ENCODE results near the gene VAT1.
"Not testable (repeated sequence)": the region's sequence is repeated elsewhere in the genome, so short reads cannot be mapped to it uniquely, and the experiment has no call there.

Gene VAT1

GRCh38 chr17:43003542-43004172 lies 18.5 kb downstream of the VAT1 start:
- DNase-seq: no peak

GRCh38 chr17:43000894-43001293 lies 21.3 kb downstream of the VAT1 start:
- not testable (repeated sequence) for DNase-seq

- DNase-seq: no peak
Measured at GRCh38 chr17:42999003-42999525, 23.1 kb downstream of the VAT1 start.

DNA sequence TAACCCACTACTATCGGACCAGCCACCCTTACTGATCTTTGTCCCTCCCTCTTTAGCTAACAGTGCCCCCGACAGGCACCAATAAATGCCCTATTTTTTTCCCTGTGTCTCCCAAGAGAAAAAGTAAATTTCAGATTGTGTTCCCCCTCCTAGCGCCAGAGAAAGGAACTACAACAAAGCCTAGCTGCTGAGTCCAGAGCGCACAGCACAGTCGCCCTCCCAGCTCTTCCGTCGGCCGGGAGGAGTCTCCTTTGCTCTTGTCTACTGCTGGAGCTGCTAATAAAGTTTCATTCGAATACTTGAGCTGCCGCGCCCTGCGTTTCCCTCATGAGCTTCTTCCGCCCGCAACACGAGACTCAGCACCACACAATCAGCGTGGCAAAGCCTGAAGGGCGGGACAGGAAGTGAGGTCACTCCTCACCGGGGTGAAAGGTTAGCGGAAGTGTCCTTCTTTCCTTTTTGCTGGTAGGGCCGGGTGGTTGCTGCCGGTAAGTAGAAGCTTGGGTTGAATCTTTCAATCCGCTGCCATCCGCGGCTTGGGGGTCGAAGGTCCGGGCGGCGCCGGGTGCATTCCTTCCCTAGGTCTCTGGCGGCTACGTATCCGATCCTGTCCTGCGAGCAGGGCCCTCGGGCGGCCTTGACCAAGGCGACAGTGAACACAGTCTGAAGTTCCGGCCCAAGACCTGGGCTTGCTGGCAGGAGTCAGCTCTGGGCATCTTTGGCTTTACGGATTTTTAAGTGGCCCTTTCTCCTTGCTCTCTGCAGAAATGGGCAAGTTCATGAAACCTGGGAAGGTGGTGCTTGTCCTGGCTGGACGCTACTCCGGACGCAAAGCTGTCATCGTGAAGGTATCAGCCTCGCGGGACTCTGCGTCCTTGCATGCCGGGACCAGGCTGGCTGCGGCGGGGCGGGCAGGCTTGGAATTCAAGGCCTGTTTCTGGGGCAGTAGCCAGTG lies 23.9 kb downstream of the VAT1 start, which contains the start of gene RPL27:
RPL27 (plus strand) TSS at position 436 of the 955 bp plus-strand sequence; CDS start at position 768, 332 bp downstream.
- peak; percentile 98 for DNase-seq

DNA sequence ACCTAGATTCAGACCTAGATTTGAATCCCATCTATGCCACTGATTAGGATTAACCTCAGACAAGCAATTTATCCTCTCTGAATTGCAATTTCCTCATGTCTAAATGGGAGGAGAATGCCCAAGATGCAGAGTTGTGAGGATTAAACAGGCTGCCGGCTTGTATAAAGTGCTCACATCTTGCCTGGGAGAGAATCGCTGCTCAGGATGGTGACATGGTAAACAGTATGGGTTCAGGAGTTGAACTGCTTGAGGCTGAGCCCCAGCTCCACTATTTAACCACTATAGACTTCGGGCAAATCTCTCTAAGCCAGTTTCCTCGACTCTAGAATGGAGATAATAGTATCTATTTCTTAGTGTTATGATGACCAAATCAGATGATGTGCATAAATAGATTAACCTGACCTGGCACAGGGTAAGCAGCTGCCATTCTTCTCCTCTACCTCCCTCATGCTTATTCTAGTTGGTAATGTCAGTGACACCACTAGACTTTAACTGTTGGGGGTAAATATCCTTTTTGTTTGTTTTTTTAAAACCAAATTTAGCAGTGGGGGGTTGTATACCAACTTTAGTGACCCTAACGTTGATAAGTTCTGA lies 24.7 kb downstream of the VAT1 start:
- no peak for DNase-seq

GRCh38 chr17:42993913-42994312 lies 28.3 kb downstream of the VAT1 start:
- not testable (repeated sequence) for DNase-seq

DNA sequence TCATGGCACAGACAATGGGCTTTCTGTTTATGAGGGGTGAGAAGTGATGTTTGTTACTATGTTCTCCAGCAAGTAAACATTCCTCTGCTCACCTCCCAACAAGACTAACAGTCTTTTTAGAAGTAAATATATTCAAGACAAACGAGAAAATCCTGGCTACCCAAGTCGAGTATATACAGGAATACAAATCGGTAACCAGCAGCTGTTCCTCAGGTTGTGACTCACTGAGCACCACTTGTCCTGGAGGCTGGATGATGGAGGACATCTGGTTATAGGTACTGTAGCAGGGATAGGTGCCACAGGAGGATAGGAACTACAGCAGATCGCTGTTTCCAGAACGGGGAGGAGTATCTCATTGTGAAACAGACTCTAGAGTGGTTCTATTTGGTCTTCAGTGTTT lies 29.3 kb downstream of the VAT1 start:
- DNase-seq: no peak

DNA sequence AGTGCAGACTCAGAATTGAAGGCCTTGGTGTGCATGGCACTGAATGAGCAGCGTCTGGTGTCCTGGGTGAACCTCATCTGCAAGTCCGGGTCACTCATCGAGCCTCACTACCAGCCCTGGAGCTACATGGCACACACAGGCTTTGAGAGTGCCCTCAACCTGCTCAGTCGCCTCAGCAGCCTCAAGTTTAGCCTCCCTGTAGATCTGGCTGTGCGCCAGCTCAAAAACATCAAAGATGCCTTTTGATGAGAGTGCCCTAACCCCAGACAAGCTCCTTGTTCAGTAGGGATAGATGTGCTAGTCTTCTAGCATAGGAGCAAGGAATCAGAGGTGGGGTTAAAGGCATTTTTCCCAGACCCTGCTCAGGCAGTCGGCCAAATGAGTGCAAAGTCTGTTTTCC lies 30.7 kb downstream of the VAT1 start:
- DNase-seq: no peak

DNA sequence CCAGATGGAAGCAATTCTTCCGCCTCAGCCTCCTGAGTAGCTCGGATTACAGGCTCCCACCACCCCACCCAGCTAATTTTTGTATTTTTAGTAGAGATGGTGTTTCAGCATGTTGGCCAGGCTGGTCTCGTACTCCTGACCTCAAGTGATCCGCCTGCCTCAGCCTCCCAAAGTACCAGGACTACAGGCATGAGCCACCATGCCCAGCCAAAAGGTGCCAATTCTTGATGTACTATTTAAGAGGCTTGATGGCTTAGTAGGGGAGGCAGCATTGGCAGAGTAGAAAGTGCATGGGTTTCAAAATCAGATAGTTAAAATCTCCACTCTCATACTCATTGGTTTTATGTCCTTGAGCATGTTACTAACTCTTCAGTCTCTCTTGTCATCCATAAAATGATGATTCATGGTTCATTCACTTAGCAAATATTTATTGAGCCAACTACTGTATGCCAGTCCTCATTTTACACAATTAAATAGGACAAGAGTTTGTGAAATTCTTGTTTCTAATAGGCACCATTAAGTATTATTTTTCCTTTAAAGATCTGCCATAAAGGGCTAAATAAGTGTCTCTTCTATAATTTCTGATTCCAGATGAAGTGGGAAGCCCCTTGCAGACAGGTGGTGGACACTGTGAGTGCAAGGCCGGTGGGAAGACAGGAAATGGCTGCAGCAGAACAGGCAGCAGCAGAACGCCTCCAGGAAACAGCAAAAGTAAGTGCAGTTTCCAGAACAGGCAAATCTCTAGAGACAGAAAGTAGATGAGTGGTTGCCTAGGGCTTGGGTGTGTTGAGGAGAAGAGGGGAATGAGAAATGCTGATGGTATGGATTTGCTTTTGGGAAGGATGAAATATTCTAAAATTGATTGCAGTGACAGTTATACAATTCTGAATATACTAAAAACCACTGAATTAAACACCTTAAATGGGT lies 32.2 kb downstream of the VAT1 start:
- no peak for DNase-seq

GRCh38 chr17:42989141-42989540 lies 33.0 kb downstream of the VAT1 start:
- no peak for DNase-seq

DNA sequence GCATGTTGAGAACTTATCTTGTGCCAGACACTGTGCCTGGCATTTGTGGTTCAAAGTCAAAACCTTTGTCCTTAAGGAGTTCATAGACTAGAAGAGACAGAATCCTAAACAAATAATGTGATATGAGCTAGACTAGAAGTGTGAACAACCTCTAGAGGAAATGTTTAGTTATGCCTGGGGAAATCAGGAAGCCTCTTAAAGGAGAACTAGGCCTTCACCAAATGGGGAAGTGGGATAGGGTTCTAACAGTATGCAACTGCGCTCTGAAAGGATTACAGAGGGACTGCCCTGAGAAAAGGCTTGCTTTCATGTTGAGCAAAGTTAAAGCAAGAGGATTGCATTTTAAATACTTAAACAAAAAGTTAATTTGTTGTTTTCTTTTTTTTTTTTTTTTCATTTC lies 37.0 kb downstream of the VAT1 start:
- no peak for DNase-seq

DNA sequence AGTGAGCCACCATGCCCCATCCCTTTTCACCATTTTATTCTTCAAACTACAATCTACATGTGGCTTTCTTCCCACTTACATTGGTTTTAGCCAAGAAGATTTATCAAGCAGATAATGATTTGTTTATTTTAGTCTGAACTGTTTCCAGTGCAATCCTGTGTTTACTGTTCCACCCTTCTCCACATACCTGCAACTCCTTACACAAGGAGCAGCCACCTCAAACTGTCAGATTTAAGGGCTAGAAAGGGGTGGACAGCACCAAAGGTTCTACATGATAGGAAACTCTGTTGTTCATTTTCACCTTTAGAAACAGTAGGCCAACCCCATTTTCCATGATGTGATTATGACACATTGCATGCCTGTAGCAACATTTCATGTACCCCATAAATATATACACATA lies 39.9 kb downstream of the VAT1 start:
- no peak for DNase-seq

GRCh38 chr17:42980766-42981397 lies 41.3 kb downstream of the VAT1 start:
- DNase-seq: peak; percentile 83

DNA sequence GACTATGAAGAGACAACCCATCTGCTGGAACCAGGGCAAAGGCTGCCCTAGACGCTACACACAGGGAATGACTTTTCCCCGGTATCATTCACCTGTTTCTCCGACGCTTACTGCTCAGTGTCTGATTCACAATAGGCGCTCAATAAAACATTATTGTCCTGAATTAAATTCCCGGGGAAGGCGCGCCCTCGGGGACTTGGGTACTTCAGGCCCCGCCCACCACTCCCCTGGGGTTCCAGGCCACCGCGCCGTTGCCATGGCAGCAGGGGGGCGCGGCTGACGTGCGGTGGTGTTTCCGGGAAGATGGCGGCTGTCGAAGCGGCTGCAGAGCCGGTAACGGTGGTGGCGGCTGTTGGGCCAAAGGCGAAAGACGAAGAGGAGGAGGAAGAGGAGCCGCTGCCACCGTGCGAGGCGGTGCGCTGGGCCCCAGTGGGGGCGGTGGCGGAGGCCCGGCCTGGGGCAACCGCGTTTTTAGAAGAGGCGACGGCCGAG lies 41.9 kb downstream of the VAT1 start, which contains the start of gene RUNDC1:
RUNDC1 (plus strand) TSS at position 292 of the 492 bp plus-strand sequence; CDS start at position 304, 12 bp downstream.
- peak; percentile 93 for DNase-seq

- DNase-seq: peak; percentile 52
Measured at GRCh38 chr17:42979511-42980273, 42.5 kb downstream of the VAT1 start, which contains the start of gene PTGES3L. Gene PTGES3L, minus strand, starts transcription at chr17:42980080. Its CDS starts 27 bp downstream, at chr17:42980053.

- not testable (repeated sequence) for DNase-seq
Measured at GRCh38 chr17:42975701-42976100, 46.5 kb downstream of the VAT1 start.

- no peak for DNase-seq
Measured at GRCh38 chr17:42975265-42975664, 46.9 kb downstream of the VAT1 start.

- not testable (repeated sequence) for DNase-seq
Measured at GRCh38 chr17:42973323-42973722, 48.9 kb downstream of the VAT1 start.

DNA sequence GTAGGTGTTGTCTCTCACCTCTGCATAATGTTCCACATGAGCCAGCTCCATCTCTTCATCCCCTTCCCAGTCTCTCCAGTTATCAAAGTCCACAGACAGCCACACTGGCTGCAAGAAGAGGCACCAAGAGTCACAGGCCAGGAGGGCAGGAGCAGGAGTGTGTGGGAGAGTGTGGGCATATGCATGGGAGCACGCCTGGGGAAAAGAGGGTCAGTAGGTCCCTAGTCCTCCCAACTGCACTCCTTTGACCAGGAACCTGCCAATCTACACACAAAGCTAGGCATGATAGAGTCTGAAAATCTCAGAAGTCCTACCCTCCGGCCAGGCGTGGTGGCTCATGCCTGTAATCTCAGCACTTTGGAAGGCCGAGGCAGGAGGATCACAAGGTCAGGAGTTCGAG lies 50.6 kb downstream of the VAT1 start:
- DNase-seq: no peak

DNA sequence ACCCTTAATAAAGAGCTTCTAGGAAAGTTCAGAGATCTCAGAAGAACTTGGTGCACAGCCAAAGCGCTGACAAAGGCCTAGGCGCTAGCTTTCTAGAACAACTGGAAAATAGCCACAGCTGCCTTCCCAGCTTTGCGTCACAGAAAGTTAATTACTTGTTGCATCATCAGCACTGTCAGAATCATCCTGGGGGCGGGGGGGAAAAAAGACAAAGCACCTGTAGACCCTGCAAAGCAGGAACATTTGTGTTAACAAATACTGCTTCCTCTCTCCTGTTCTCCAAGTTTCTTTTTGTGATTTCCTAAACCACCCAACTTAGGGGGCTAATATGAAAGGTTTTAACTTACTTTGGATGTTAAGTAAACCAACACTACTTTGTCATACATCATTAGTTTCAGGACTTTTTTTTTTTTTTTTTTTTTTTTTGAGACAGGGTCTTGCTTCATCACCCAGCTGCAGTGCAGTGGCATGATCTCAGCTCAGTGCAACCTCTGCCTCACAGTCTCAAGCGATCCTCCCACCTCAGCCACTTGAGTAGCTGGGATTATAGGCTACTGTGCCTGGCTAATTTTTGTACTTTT lies 53.1 kb downstream of the VAT1 start:
- no peak for DNase-seq
